Measurements from ENCODE around the gene HOXA4.

DNA sequence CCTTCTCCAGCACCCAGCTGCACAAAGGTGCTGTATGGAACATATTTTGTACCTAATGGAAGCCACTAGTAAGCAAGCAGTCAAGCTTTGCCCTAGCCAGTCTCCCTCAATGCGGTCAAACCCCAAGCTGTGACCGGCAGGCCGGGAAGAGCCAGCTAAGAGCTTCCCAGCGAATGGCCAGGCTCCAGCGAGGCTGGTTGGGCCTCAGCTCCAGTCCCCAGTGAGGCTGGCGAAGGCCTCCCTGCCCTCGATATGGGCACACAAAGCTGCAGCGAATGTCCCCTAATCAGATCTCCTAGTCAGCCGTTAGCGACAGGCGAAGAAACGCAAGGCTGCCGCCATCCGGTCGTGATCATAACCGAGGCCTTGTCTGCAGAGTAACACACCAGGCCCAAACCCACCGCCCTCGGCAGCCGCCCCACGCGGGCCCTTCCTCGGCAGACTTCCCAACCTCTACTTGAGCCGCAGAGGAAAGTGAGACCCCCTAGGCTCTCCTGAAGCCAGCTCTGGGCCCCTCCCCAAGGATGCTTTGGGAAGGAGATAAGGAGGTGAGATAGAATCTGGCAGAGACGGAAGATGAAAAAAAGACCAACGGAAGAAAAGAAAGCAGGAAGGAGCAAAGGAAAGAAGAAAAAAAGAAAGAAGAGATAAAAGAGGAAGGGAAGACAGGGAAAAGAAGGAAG lies 37.8 kb upstream of the HOXA4 start:
- TF ChIP-seq CTCF (IDR thresholded peaks at IDR 0.05) (no peak), POLR2A (IDR thresholded peaks at IDR 0.05) (no peak)
